NCI-H2227 treated with DMSO at 0.1 percent for 48 hours (cell line): ENCODE measurements around the gene SLA2.
A peak's percentile ranks its signal among the peaks of the same experiment; 100 is the strongest.
"Not testable (repeated sequence)": the region's sequence is repeated elsewhere in the genome, so short reads cannot be mapped to it uniquely, and the experiment has no call there.

Source experiments
- DNase-seq: peaks from one replicate; lab custom pipeline; 2025; lab: John Stamatoyannopoulos, UW

The SLA2 gene, protein sequence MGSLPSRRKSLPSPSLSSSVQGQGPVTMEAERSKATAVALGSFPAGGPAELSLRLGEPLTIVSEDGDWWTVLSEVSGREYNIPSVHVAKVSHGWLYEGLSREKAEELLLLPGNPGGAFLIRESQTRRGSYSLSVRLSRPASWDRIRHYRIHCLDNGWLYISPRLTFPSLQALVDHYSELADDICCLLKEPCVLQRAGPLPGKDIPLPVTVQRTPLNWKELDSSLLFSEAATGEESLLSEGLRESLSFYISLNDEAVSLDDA

DNA sequence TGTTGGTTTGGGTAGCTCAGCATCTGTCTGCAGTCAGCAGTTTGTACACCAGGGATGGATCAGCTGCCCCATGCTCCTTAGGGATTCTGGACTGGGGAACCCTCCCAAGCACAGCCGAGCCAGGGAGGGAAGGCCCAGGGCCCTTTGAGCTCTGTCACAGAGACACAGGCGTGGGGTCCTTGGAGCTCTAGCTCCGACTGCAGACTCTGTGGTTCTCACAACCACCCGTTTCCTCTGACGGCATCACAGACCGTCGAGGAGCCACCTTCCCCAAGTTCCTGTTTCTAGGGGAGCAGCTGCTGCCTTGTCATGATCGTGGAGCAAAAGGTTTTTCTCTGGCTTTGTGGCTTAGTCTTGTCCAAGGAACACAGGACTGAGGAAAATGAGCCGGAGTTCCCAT, at the start of gene SLA2:
Gene SLA2 (minus strand): TSS at position 199 of the 400 bp plus-strand sequence. CDS start 4,861 bp downstream, outside the sequence.
- no peak for DNase-seq

DNA sequence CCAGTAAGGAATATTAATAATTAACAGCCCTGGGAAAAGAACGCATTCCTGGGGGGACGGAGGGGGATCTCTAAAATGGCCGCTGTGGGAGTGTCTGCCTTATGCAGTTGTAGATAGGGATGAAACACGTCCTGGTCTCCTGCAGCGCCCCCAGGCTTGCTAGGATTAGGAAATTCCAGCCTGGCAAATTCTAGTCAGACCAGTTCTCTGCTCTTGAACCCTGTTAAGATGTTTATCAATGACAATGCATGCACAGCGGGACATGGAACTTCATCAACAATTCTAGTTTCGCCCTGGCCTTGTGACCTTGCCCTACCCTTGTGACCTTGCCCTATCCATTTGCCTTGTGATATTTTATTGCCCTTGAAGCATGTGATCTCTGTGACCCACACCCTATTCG, 49.5 kb upstream of the SLA2 start:
- not testable (repeated sequence) for DNase-seq

DNA sequence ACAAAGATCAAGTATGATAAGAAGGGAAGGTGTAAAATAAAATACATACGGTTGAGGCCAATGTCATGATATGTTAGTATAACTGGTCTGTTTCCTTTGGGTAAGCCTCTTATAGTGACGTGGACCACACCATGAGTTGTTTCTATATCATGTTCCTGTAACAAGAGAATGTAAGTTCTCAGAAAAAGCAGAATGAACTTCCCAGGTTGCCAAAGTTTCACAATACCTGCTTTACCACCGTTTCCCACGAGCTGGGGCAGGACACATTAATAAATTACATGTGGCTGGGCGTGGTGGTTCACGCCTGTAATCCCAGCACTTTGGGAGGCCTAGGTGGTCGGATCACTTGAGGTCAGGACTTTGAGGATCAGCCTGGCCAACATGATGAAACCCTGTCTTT, 42.6 kb upstream of the SLA2 start:
- no peak for DNase-seq

DNA sequence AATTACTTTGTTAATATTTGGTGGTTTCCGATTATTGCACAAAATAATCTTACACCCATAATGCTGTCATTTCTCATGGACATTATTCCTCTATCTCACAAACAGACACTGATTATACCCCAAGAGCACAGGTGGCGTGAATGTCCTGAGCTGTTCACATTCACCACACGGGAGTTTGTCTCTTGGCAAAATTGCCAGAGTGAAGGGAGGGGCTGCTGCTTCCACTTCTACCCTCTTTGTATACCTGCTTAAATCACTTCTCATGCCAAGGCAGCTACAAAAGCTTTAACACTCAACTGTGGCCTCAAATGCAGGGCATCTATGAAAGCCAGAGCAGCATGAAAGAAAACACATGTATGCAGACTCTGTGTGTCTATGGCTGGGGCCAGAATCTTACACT, 41.9 kb upstream of the SLA2 start:
- no peak for DNase-seq

- no peak for DNase-seq
Measured at GRCh38 chr20:36686944-36687343, 40.9 kb upstream of the SLA2 start.

DNA sequence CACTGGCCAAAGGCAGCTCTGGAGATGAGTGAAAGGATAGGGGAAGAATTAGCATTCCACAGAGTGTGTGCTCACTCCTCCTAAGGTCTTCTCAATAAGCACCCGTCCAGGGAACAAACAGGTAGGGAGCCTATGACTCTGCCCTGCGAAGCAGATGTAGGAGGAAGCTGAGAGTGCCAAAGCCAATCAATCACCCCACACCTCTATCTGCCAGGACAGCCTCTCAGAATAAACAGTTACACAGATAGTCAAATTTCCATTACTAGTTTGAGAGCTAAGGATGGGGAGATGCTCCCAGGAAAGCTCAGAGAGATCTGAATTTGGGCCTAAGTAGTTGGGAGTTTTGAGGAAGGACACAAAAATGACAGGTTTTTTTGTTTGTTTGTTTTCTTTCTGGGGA, 40.5 kb upstream of the SLA2 start:
- DNase-seq: no peak

DNA sequence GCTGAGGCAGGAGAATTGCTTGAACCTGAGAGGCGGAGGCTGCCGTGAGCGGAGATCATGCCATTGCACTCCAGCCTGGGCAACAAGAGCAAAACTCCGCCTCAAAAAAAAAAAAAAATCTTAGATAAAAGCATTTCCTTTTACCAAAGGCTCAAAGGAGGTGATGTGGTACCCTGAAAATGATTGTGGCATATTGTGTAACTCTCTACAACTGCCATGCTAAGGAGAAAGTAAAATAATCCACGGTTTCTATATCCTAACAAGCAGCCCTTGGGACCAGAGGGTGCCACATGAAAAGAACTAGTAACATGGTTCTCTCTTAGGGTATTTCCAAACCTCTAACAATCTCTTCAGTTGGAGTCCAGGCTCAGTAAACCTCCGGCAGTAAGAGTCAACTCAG, 38.8 kb upstream of the SLA2 start:
- DNase-seq: no peak

- DNase-seq: no peak
Measured at GRCh38 chr20:36682311-36682710, 36.3 kb upstream of the SLA2 start.

DNA sequence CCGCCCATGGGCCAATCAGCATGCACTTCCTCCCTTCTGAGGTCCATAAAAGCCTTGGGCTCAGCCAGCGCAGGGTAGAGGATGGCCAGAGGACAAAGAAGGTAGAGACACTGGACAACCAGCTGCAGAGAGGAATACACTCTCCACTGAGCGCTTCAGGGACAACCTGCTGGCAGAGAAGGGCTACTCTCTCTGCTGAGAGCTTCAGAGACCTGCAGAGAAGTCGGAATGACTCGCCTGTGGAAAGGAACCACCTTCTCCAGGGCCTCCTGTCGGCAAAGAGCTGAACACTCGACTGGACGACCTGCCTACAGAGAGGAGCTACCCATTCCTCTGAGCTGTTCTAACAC, 31.4 kb upstream of the SLA2 start:
- DNase-seq: no peak

DNA sequence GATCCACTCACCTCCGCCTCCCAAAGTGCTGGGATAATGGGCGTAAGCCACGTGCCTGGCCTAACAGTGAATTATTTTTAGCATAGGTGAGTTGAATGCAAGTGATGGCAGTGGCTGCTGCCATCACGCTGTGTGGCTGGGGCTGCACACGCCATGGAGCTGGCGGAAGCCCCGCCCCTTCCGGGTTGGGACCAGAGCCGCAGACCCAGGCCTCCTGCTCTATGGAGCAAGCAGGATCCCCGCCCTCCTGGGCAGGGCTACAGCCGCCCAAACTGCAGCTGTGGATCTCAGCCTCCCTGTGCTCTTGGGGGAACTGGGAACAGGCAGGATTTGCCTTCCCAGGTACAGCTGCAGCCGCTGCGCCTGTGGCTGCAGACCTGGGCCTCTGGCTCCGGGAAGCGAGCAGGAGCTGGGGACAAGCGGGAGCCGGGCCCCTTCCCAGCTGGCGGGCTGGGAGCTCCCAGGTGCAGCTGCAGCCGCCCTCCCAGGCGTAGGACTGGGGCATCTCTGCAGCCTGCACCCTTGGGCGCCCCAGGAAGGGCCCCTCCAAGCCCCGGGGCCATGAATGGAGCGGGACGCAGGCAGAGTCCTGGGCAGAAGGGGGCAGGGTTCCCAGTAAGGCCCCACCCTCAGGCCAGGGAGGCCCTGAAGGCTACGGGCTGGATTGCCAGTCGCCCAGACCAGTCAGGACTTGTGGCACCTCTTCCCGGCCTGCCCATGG, 30.9 kb upstream of the SLA2 start:
- no peak for DNase-seq

- DNase-seq: not testable (repeated sequence)
Measured at GRCh38 chr20:36675545-36675944, 29.5 kb upstream of the SLA2 start.

GRCh38 chr20:36672991-36673390, 27.0 kb upstream of the SLA2 start:
- DNase-seq: no peak

GRCh38 chr20:36670665-36671357, 24.8 kb upstream of the SLA2 start:
- DNase-seq: peak; percentile 83

GRCh38 chr20:36666181-36666740, 20.3 kb upstream of the SLA2 start:
- DNase-seq: peak; percentile 42

- no peak for DNase-seq
Measured at GRCh38 chr20:36663031-36663430, 17.0 kb upstream of the SLA2 start.

DNA sequence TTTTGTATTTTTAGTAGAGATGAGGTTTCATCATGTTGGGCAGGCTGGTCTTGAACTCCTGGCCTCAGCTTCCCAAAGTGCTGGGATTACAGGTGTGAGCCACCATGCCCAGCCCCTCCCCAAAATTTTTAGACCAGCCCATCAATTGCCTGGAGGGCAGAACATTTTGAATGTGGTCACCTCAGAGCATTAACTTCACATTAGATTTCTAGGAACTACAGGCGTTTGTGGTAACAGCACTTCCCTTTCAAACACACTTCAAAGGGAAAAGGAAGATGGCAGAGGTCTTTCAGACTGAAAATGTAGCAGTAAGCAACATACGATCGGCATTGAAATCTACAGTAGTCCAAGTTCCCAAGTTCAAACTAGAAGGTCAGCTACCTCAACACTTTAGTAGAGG, 12.3 kb upstream of the SLA2 start:
- no peak for DNase-seq

DNA sequence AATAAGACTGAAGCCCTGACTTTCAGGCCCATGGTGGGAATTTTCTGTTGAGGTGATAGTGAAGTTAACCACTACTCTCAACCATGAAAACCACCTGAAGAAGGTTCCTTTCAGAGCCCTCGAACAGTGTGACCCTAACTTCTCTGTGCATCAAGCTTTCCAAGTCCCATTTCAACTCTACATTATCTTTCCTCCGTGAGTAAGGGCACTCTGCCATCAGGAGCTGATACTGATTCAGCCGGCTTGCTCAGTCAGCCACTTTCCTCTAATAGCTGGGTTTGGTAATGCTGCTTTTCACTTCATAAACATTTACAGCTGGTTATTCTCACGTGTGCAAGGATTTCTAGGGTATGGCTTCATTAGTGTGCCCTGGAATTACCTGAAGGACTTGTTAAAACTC, 10.7 kb upstream of the SLA2 start:
- no peak for DNase-seq

GRCh38 chr20:36655004-36655403, 9.0 kb upstream of the SLA2 start:
- DNase-seq: no peak

DNA sequence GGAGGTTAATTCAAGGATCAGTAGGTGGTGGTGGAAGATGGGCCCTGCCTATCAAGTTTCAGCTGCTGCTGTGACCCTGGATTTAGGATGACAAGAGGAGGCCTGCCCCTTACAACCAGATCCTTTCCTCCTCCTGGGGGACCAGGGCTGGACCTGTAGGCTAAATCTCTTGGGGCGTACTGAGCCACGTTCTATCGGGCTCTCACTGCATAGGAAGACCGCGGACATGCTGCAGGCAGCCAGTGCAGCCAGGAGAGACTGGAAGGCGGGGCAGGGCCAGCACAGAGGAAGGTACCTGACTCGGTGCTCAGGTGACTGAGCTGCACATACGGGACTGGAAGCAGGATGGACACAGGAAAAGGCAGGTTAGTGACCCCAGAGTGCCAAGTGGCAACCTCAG, 8.5 kb upstream of the SLA2 start:
- no peak for DNase-seq

DNA sequence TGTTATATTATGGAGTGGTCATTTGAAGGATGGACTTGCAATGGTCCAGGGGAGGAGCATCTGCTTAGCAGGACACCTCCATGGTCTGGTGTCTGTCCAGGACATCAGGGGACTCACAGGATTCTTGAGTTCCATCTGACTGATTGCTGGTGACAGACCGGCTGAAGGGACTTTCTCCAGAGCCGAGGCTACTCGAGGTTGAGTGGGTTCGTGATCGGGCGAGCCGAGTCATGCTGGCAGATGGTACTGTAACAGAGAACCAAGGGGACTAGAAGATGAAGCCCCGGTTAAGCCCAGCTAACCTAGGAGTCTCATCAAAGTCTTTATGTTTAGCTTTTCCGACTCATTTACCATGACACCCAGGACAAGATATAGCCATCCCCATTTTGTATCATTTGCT, 7.5 kb upstream of the SLA2 start:
- no peak for DNase-seq

DNA sequence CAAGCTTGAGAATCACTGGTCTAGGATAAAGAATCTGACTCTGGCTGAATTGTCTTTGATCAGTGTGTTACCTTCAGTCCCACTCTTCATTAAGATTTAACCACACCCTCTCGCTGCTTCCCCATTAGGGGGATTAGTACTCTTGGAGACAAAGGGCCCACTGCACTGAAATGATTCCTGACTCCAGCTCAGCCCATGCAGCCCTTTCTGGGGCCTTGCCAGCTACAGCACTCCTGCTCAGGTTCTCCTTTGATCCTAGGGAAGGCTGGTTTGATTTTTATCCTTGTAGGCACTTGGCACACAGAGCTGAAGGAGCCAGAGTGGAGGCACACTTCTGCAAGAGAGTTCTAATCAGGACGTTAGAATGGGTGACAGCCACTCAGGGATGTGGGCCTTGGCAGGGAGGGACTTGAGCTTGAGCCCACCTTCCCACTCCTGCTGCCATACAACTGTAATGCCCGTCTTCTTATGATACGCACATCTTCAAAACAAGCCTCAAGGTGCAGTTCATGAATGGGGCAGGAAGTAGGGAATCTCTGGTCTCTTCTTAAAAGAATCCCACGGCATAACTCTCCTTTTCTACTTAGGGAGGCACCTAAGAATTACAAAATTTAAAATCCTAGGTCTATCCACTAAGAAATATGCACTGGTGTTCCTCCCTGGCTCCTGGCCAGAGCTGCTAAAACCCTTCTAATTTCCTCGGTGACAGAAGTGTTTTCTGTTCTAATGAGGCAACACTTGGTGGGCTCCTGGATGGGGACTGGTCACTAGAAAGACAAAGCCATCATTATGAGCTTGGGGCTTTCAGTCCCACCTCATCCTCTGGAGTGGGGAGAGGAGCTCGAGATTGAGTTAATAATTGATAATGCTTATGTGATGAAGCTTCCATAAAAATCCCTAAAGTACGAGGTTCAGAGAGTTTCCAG, 1.5 kb upstream of the SLA2 start:
- no peak for DNase-seq

DNA sequence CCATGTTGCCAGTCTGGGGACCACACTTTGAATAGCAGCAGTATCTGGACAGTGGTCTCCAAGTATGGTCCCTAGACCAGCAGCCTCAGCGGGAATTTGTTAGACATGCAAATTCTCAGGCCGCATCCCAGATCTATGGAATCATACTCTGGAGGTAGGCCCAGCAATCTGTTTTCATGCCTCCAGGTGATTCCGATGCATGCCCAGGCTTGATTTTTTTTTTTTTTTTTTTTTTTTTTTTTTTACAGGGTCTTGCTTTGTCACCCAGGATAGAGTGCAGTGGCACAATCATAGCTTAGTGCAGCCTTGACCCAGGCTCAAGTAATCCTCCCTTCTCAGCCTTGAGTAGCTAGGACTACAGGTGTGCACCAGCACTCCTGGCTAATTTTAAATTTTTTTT, 682 bp upstream of the SLA2 start:
- no peak for DNase-seq
